ENCODE measurements around the gene THAP4. TPM values are rescaled to one million over a fixed set of nuclear protein-coding genes. Genes with fewer than 3 reads are reported as not detected.

Gene THAP4
- total RNA-seq, 1 experiment from 2014 or later, result 88.6 TPM

GRCh38 chr2:241638940-241639339 is 2.0 kb upstream of the THAP4 start:
- POLR2A ChIA-PET, result no interaction called here
- peak overlapping the region; percentile 86; the same call in 1 of the 2 replicates for H3K27ac Mint-ChIP-seq
- no peak for DNase-seq (ENCODE audit: low spot score)
- peak overlapping the region; percentile 86 for H3K4me3 Mint-ChIP-seq
- peaks cover 33% of the 10 kb centered on the region for H3K4me1 Mint-ChIP-seq
- CTCF ChIA-PET, result no interaction called here
- no peak for ATAC-seq
- TF ChIP-seq ZNF396 (CRISPR knock-in tag; IDR thresholded peaks at IDR 0.05; ENCODE audit: borderline replicate concordance) (no peak), GRHL2 (CRISPR knock-in tag; IDR thresholded peaks at IDR 0.05; ENCODE audit: insufficient replicate concordance, severe bottlenecking) (no peak), RELA (CRISPR knock-in tag; IDR thresholded peaks at IDR 0.05; ENCODE audit: borderline replicate concordance) (no peak), ETV6 (CRISPR knock-in tag; IDR thresholded peaks at IDR 0.05) (no peak), ZNF219 (CRISPR knock-in tag; IDR thresholded peaks at IDR 0.05; ENCODE audit: borderline replicate concordance) (no peak), ZNF138 (CRISPR knock-in tag; conservative IDR thresholded peaks at IDR 0.05) (no peak; the same call in 1 of the 2 replicates), FOXP1 (CRISPR knock-in tag; IDR thresholded peaks at IDR 0.05; ENCODE audit: borderline replicate concordance) (no peak)
- H3K27me3 Mint-ChIP-seq (ENCODE audit: low read depth), result no peaks in the 10 kb centered on the region
- peaks cover 11% of the 10 kb centered on the region for H3K9me3 Mint-ChIP-seq
- H3K36me3 Mint-ChIP-seq, result peaks cover 22% of the 10 kb centered on the region

DNA sequence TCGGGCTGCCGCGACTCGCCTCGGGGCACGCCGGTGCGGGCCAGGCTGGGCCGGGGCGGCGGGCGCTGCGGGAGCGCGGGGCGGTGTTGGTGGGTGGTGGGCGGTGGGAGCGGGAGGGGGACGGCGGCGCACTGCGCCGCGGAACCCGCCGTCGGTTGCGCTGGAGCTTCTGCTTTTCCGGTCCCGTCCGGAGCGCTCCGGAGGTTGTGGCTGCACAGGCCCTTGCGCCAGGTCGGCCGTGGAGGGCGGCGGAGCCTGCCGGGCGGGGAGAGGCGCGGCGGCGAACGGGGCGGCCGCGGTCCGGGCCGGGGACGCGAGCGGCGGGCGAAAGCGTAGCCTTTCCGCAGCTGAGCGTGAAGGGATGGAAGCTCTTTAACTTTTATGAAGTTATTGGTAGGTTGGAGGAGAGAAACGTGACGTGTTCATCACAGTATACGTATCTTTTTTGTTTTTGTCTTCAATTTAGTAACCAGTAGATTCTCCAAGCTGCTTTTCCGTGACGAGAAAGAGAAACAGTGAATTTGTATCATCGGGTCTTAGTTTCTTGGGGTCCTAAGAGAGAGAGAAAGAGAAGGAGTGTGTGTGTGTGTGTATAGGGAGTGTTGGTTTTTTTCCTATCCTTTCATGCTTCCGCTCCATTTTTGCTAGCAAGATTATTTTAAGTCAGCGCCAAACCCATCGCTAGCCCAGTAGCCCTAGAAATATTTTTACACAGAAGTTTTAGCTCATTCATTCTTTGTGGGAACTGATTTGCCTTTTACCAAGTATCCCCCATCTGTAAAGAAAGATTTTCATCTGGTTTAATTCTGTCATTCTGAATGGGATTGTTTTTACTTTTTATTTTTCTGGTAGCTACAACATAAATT is 1.1 kb upstream of the THAP4 start:
- peak overlapping the region; percentile 86 for H3K27ac Mint-ChIP-seq
- H3K36me3 Mint-ChIP-seq, result peaks cover 28% of the 10 kb centered on the region
- CTCF ChIA-PET, result interaction anchor here (0.6 to 1.8 kb wide), 2 partner anchors 22 to 28 kb away, joined by 3 to 5 read pairs; no protein-coding TSS in a partner anchor
- H3K4me1 Mint-ChIP-seq, result peaks cover 33% of the 10 kb centered on the region
- DNase-seq (ENCODE audit: low spot score) (no peak), ATAC-seq (peak; percentile 6; the same call in 1 of the 2 replicates)
- H3K9me3 Mint-ChIP-seq, result peaks cover 11% of the 10 kb centered on the region
- peak overlapping the region; percentile 86 for H3K4me3 Mint-ChIP-seq
- peak; percentile 3; the same call in 1 of the 2 replicates for TF ChIP-seq NFYB (CRISPR knock-in tag; conservative IDR thresholded peaks at IDR 0.05; ENCODE audit: low read depth)
- TF ChIP-seq GRHL2 (CRISPR knock-in tag; IDR thresholded peaks at IDR 0.05; ENCODE audit: insufficient replicate concordance, severe bottlenecking), result no peak
- TF ChIP-seq ZNF512 (CRISPR knock-in tag; IDR thresholded peaks at IDR 0.05; ENCODE audit: borderline replicate concordance), result no peak
- TF ChIP-seq, protein P1, sequence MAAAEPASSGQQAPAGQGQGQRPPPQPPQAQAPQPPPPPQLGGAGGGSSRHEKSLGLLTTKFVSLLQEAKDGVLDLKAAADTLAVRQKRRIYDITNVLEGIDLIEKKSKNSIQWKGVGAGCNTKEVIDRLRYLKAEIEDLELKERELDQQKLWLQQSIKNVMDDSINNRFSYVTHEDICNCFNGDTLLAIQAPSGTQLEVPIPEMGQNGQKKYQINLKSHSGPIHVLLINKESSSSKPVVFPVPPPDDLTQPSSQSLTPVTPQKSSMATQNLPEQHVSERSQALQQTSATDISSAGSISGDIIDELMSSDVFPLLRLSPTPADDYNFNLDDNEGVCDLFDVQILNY (CRISPR knock-in tag; IDR thresholded peaks at IDR 0.05), result 0 out of 2 replicates have a peak, but pooled peaks have one; percentile 8
- TF ChIP-seq, protein P2, sequence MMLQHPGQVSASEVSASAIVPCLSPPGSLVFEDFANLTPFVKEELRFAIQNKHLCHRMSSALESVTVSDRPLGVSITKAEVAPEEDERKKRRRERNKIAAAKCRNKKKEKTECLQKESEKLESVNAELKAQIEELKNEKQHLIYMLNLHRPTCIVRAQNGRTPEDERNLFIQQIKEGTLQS (CRISPR knock-in tag; conservative IDR thresholded peaks at IDR 0.05), result no peak
- H3K27me3 Mint-ChIP-seq (ENCODE audit: low read depth), result no peaks in the 10 kb centered on the region
- POLR2A ChIA-PET, result no interaction called here

GRCh38 chr2:241636182-241637017 is 558 bp downstream of the THAP4 start:
- Mint-ChIP-seq H3K4me1 (peaks cover 25% of the 10 kb centered on the region), H3K27ac (peak overlapping the region; percentile 45; the same call in 1 of the 2 replicates), H3K36me3 (peaks cover 35% of the 10 kb centered on the region), H3K27me3 (ENCODE audit: low read depth) (no peaks in the 10 kb centered on the region), H3K4me3 (peak overlapping the region; percentile 81), H3K9me3 (peaks cover 11% of the 10 kb centered on the region)
- ChIA-PET POLR2A (interaction anchor here (0.7 kb wide), 1 partner anchor 35 kb away, joined by 3 read pairs; no protein-coding TSS in a partner anchor), CTCF (interaction anchor here (1.8 kb wide), 1 partner anchor 23 kb away, joined by 5 read pairs; no protein-coding TSS in a partner anchor)
- DNase-seq (ENCODE audit: low spot score) (peak; percentile 64), ATAC-seq (peak; percentile 49)
- TF ChIP-seq ZNF138 (CRISPR knock-in tag; conservative IDR thresholded peaks at IDR 0.05), result no peak
- no peak for TF ChIP-seq ESRRA (CRISPR knock-in tag; IDR thresholded peaks at IDR 0.05; ENCODE audit: borderline replicate concordance)
- no peak for TF ChIP-seq SMAD4 (CRISPR knock-in tag; IDR thresholded peaks at IDR 0.05)
- TF ChIP-seq HMGA2 (CRISPR knock-in tag; IDR thresholded peaks at IDR 0.05), result no peak
- no peak; the same call in 1 of the 2 replicates for TF ChIP-seq KAT7 (CRISPR knock-in tag; IDR thresholded peaks at IDR 0.05; ENCODE audit: borderline replicate concordance)
- TF ChIP-seq, protein P3, sequence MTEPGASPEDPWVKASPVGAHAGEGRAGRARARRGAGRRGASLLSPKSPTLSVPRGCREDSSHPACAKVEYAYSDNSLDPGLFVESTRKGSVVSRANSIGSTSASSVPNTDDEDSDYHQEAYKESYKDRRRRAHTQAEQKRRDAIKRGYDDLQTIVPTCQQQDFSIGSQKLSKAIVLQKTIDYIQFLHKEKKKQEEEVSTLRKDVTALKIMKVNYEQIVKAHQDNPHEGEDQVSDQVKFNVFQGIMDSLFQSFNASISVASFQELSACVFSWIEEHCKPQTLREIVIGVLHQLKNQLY (CRISPR knock-in tag; IDR thresholded peaks at IDR 0.05), result no peak
- TF ChIP-seq, protein P4, sequence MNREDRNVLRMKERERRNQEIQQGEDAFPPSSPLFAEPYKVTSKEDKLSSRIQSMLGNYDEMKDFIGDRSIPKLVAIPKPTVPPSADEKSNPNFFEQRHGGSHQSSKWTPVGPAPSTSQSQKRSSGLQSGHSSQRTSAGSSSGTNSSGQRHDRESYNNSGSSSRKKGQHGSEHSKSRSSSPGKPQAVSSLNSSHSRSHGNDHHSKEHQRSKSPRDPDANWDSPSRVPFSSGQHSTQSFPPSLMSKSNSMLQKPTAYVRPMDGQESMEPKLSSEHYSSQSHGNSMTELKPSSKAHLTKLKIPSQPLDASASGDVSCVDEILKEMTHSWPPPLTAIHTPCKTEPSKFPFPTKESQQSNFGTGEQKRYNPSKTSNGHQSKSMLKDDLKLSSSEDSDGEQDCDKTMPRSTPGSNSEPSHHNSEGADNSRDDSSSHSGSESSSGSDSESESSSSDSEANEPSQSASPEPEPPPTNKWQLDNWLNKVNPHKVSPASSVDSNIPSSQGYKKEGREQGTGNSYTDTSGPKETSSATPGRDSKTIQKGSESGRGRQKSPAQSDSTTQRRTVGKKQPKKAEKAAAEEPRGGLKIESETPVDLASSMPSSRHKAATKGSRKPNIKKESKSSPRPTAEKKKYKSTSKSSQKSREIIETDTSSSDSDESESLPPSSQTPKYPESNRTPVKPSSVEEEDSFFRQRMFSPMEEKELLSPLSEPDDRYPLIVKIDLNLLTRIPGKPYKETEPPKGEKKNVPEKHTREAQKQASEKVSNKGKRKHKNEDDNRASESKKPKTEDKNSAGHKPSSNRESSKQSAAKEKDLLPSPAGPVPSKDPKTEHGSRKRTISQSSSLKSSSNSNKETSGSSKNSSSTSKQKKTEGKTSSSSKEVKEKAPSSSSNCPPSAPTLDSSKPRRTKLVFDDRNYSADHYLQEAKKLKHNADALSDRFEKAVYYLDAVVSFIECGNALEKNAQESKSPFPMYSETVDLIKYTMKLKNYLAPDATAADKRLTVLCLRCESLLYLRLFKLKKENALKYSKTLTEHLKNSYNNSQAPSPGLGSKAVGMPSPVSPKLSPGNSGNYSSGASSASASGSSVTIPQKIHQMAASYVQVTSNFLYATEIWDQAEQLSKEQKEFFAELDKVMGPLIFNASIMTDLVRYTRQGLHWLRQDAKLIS (CRISPR knock-in tag; IDR thresholded peaks at IDR 0.05; ENCODE audit: borderline replicate concordance), result no peak

Data from WTC11 (cell line).